Left forelimb (tissue), 1 donor: Measurements from ENCODE around the gene MLIP.
"Not testable (repeated sequence)": the region's sequence is repeated elsewhere in the genome, so short reads cannot be mapped to it uniquely, and the experiment has no call there.

Source experiments
- DNase-seq: peaks from one replicate; pipeline ENCODE4 v3.0.0-alpha.2; 2018; ENCODE audit warnings: low spot score

MLIP gene

GRCh38 chr6:54217018-54217417, 105.8 kb downstream of the MLIP start:
- no peak for DNase-seq

- DNase-seq: no peak
Measured at GRCh38 chr6:54222217-54222616, 111.0 kb downstream of the MLIP start.

- DNase-seq: no peak
Measured at GRCh38 chr6:54232703-54233102, 121.5 kb downstream of the MLIP start.

GRCh38 chr6:54234539-54234938, 123.3 kb downstream of the MLIP start:
- DNase-seq: no peak

GRCh38 chr6:54236984-54237383, 125.7 kb downstream of the MLIP start:
- no peak for DNase-seq

- no peak for DNase-seq
Measured at GRCh38 chr6:54238396-54238795, 127.2 kb downstream of the MLIP start.

GRCh38 chr6:54243699-54244098, 132.5 kb downstream of the MLIP start:
- DNase-seq: no peak

GRCh38 chr6:54244430-54244829, 133.2 kb downstream of the MLIP start:
- no peak for DNase-seq

- DNase-seq: no peak
Measured at GRCh38 chr6:54245265-54245664, 134.0 kb downstream of the MLIP start.

GRCh38 chr6:54248319-54248718, 137.1 kb downstream of the MLIP start:
- no peak for DNase-seq

GRCh38 chr6:54248994-54249393, 137.8 kb downstream of the MLIP start:
- DNase-seq: no peak

- DNase-seq: not testable (repeated sequence)
Measured at GRCh38 chr6:54249812-54250211, 138.6 kb downstream of the MLIP start.

GRCh38 chr6:54252496-54252895, 141.3 kb downstream of the MLIP start:
- no peak for DNase-seq

- no peak for DNase-seq
Measured at GRCh38 chr6:54252916-54253315, 141.7 kb downstream of the MLIP start.

- DNase-seq: no peak
Measured at GRCh38 chr6:54254886-54255285, 143.6 kb downstream of the MLIP start.

GRCh38 chr6:54255886-54256285, 144.6 kb downstream of the MLIP start:
- DNase-seq: no peak

- DNase-seq: no peak
Measured at GRCh38 chr6:54260025-54260424, 148.8 kb downstream of the MLIP start.

- DNase-seq: no peak
Measured at GRCh38 chr6:54262499-54262898, 151.3 kb downstream of the MLIP start.

GRCh38 chr6:54262971-54263370, 151.7 kb downstream of the MLIP start:
- DNase-seq: no peak

- DNase-seq: no peak
Measured at GRCh38 chr6:54264581-54265272, 153.5 kb downstream of the MLIP start.

GRCh38 chr6:54266400-54266923, 155.2 kb downstream of the MLIP start:
- DNase-seq: no peak

GRCh38 chr6:54267798-54268197, 156.6 kb downstream of the MLIP start:
- no peak for DNase-seq

GRCh38 chr6:54273214-54273820, 162.1 kb downstream of the MLIP start:
- DNase-seq: no peak

- no peak for DNase-seq
Measured at GRCh38 chr6:54274383-54274782, 163.1 kb downstream of the MLIP start.
